GM19372 (cell line): ENCODE data around the gene MATCAP1.

Experiments used
- ATAC-seq: cut with Tn5 transposase; IDR thresholded peaks from one replicate; pipeline ENCODE4 v1.9.1; 2021; ENCODE audit warnings: mild to moderate bottlenecking, low read depth, moderate library complexity; ENCODE audit not compliant: unreplicated experiment

The MATCAP1 gene

DNA sequence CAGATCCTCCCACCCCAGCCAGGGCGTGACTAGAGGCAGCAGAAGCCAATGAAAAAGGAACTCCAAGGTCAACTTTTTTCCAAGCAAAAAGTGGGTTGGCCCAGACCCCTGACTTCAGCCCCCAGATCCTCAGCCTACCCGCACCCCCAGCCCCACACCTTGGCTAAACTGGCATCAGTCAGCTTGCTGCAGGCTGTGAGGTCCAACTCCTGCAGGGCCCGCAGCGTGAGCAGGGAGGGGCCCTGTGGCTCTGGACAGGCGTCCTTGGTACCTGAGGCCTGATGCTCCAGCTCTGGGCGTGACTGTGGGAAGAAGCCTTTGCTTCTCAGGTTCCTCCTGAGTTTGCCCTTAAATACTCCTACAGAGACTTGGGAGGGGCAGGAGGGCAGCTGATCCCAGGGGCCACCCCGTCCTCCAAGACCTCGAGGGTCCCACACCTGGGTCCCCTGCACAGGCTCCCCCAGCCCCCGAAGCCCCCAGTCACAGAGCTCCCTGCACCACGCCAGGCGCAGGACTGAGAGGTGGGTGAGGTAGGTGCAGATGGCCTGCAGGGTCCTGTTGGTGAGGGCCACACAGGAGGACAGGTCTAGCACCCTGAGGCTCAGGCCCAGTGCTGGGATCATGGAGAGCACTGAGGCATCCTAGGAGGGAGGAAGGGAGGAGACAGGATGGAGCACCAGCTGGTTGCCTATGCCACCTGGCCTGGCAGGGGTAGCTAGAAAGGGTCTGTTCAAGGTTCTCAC, 24.6 kb upstream of the MATCAP1 start:
- ATAC-seq = no peak

DNA sequence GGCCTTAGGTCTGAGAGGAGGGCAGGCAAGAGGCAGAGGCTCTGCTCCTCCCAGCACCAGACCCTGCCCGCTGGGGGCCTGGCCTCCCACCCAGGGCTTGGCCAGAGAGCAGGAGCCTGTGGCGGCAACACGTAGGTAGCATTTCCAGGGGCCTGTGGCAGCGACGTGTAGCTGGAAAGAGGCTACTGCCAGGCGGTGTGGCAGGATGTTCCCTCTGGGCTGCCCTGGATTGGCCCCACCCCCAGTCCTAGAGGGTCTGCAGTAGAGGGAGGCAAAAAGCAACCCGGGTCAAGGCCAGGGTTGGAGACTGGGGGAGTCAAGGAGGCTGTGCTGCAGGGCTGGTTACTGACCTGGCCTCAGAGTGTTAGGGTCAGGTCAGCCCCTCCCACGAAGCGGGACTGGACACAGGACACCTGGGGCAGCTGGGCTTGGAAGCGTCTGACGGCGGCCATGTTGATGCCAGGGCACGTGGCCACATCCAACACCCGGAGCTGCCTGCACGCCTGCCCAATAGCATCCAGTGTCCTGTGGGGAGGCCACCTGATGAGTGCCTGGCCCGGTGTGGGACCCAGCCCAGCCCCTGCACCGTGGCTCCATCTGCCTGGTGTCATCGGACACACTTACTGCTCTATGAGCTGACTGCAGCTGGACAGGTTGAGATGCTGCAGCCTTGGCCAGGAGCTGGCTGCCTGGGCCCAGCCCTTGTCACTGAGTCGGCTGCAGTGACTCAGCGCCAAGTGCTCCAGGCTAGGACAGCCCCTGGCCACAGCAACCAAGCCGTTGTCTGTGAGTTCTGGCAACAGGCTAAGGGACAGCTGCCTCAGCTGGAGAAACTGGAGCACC, 23.7 kb upstream of the MATCAP1 start:
- no peak for ATAC-seq

DNA sequence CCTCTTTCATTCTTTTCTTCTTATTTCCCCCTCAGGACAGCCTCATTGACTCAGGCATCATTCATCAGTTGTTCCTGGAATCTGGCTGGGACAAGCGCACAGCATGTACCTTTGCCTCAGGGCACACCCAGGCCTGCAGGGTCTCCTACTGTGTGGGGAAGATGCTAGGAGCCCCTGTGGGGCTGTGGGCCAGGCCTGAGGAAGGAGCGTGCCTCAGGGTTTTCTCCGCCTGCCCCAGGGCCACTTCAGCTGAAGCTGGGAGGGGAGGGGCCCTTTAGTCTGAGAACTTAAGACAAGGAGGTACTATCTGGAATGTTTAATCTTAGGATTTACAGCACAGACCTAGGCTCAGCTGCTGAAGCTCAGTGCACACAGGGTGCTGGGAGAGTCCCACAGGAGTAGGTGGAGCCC, 23.1 kb upstream of the MATCAP1 start:
- no peak for ATAC-seq

DNA sequence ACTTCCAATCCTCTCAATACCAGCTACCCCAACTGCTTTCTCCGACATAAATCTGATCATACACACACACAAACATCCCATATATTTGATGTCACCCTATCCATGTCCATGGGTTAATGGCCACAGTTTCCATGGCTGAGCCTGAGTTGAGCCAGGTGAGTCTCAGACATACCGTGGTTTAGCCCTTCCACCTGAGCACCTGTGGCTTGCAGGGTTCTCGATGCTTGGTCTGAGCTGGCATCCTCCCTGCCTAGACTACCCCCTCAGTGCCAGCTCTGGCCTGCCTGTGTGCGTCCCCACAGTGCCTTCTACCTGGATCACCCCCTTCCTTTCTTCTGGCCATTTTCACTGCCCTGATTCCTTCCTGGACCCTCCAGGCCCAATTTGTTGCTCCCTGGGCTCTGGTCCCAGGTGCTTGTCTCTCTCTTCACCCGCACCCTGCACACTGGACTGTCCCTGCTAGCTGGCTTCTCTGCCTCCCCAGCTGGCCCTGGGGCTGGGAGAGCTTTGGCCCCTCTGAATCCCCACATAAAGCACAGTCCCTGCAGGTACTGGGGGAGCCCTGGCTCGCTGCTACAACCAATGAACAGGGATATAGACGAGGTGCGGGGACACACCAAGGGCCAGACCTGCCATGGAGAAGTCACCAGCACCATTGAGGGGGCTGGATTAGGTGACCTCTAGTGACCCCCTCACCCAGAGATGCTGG, 22.5 kb upstream of the MATCAP1 start:
- ATAC-seq = no peak

DNA sequence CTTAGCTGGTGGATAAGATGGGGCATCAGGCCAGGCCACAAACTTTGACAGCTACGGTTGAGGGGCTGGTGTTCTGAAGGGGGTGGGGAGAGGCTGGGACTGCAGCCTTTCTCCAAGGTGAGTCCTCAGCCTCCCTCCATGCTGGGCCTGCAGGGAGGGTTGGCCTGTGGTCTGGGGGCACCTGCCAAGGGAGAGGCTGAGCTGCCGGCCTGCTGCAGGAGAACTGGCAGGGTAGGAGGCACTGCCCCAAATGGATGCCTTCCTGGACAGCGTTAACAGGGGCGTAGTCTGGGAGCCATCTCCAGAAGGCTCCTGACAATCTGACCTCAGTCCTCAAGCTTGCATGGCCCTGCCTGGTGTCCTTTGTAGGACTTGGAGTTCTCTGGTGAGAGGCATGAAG, 20.3 kb upstream of the MATCAP1 start:
- no peak for ATAC-seq

DNA sequence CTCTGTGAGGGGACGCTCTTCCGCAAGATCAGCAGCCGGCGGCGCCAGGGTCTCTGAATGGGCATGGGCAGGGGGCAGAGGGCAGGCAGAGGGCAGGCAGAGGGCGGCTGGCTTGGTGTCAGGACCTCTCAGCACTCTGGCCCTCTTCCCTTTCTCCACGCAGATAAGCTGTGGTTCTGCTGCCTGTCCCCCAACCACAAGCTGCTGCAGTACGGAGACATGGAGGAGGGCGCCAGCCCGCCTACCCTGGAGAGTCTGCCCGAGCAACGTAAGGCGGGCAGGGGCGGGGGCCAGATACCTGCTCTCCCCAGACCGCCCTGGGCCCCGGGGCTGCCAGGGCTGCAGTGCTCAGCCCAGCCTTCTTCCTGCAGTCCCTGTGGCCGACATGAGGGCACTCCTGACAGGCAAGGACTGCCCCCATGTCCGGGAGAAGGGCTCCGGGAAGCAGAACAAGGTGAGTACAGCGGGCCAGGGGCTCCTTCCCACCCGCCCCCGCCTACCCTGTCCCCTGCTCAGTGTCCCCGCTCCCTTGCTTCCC, 19.3 kb upstream of the MATCAP1 start:
- ATAC-seq = no peak

DNA sequence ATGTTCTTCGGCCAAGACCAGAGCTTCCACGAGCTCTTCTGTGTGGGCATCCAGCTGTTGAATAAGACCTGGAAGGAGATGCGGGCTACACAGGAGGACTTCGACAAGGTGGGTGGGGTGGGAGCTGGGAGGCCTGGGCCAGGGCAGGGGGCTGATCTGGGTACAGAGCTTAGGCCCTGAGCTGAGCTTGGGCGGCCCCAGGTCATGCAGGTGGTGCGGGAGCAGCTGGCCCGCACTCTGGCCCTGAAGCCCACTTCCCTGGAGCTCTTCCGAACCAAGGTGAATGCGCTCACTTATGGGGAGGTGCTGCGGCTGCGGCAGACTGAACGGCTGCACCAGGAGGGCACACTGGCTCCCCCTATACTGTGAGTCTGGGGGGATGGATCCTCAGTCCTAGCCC, 18.7 kb upstream of the MATCAP1 start:
- no peak for ATAC-seq

DNA sequence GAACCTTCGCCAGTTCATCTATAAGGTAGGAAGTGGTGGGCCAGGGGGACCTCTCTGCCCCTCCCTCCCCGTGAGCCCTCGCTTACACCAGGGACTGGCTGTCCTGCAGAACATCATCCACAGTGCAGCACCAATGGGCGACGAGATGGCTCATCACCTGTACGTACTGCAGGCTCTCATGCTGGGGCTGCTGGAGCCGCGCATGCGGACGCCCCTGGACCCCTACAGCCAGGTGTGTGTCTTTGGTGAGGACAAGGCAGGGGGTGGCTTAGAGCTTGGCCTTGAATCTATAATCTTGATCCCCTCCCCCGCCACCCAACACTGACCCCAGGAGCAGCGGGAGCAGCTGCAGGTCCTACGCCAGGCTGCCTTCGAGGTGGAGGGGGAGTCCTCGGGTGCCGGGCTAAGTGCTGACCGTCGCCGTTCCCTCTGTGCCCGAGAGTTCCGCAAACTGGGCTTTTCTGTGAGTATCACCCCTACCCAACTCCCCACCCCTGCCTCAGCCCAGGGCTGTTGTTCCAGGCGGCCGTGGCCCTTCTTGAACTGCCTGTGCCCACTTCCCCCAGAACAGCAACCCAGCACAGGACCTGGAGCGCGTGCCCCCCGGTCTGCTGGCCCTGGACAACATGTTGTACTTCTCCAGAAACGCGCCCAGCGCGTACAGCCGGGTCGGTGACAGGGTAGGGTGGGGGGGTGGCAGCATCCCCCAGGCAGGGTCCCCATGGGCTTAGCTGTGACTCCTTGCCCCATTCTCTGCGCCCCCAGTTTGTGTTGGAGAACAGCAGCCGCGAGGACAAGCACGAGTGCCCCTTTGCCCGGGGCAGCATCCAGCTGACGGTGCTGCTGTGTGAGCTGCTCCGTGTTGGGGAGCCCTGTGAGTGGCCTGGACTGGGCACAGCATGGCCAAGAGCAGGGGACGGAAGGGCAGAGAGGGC, 17.9 kb upstream of the MATCAP1 start:
- ATAC-seq = no peak

DNA sequence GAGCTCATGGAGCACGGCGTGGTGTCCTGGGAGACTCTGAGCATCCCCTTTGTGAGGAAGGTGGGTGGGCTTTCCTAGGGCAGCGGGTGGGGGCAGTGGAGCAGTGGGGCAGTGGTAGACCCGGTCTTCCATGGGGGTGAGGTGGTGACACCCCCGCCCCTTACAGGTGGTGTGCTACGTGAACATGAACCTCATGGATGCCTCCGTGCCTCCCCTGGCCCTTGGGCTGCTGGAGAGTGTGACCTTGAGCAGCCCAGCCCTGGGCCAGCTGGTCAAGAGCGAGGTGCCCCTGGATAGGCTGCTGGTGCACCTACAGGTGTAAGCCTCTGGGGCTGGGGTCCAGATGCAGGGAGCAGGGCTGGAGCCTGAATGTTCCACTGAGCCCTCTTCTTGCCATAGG, 16.7 kb upstream of the MATCAP1 start:
- no peak for ATAC-seq

DNA sequence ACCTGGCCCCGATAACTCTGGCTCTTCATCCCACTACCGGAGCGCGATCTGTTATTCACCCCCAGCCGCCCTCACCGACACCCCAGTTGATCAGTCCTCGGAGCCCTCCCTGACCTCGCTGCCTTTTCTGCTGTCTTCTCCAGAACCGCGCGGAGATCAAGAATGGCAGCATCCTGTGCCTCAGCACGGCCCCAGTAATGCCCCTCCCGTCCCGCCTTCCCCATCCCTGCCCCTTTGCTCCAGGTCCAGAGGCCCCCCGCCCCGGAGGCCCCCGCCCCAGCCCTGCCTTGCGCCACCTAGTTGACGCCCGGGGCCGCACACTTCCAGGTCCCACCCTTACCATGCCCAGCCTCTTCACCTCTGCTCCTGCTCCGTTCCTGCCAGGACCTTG, 16.0 kb upstream of the MATCAP1 start:
- ATAC-seq = no peak

DNA sequence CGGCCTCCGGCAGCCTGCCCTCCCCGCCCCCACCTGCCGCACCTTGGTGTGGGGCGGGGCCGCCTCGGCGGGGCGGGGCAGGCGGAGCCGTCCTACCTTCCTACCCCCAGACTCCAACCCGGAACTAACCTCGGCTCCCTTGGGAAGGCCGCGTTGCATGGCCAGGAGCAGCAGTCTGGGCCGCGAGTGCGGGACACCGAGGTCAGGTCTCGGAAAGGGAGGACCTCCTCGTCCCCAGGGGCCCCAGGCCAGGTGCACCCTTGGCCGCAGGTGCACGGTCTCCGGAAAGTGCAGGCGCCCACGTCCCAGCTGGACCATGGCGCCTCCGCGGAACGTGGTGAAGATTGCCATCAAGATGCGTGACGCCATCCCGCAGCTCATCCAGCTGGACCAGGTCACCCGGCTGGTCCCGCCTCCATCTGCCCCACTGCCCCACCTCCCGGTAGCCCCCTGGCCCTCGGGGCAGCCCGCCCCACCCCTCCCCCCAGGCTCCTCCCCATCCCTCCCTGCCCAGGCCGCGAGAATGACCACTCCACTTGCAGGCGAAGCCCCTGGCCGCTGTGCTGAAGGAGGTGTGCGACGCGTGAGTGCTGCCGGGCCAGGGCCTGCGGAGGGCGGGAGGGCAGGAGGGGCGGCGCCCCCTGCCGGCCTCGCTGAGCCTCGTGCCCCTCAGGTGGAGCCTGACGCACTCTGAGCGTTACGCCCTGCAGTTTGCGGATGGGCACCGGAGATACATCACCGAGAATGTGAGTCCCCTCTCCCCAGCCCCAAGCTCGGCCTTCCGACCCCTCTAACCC, 15.4 kb upstream of the MATCAP1 start, which contains the start of gene ELMO3:
ELMO3 (plus strand) TSS at position 121 of the 797 bp plus-strand sequence; CDS start at position 317, 196 bp downstream.
- no peak for ATAC-seq

DNA sequence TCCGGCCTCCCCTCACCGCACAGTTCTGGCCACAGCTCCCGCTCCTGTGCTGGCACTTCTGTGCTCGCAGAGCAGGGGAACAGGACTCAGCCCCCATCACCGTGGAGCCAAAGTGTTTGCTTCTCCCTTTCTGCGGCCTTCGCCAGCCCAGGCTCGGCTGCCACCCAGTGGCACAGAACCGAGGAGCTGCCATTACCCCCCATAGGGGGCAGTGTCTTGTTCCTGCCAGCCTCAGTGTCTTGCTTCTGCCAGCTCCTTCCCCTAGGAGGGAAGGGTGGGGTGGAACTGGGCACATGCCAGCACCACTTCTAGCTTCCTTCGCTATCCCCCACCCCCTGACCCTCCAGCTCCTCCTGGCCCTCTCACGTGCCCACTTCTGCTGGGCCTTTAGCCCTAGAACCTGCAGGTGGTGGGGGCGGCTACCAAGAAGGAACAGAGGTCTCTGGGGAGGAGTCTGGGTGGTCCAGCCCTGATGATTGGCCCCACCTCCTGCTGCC, 14.5 kb upstream of the MATCAP1 start:
- ATAC-seq = no peak

DNA sequence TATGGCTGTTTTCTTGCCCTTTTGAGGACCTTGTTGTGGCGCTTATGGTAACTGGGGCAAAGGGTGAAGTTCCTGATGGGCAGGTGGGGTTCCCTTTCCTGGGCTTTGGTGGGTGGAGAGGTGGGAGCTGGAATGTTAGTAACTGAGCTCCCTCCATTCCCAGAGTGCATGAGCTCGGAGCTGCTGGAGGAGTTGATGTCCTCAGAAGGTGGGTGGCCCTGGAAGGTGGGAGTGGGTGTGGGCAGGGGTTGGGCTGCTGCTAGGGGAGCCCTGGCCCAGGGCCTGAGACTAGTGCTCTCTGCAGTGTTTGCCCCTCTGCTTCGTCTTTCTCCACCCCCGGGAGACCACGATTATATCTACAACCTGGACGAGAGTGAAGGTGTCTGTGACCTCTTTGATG, 13.9 kb upstream of the MATCAP1 start:
- no peak for ATAC-seq

DNA sequence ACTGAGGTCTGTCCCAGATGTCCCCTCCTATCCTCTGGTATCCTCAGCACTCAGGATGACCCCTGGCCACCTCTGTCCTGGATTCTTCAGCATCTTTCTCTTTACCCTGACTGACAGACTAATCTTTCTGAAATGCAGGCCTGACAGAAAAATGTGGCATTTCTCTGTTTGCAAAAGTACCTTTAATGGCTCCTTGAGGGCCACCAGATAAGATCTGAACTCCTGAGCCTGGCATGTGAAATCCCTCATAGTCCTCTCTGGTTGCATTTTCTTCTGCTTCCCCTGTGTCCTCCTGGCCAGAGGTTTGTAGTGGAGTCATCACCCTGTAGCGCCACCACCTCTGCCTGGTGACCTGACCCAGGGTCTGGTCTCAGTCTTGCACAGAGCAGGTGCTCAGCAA, 13.1 kb upstream of the MATCAP1 start:
- no peak for ATAC-seq

DNA sequence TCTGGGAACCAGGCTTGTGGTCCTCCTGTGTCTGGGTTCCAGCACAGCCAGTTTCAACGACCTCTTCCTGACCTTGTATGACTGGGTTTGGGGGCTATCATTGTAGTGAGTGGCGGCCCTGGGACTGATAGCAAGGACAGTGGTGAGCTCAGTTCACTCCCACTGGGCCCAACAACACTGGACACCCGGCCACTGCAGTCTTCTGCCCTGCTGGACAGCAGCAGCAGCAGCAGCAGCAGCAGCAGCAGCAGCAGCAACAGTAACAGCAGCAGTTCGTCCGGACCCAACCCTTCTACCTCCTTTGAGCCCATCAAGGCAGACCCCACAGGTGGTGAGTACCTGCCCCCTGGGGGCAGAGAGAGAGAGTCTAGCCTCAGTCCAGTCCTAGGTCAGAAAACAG, 11.9 kb upstream of the MATCAP1 start:
- no peak for ATAC-seq

DNA sequence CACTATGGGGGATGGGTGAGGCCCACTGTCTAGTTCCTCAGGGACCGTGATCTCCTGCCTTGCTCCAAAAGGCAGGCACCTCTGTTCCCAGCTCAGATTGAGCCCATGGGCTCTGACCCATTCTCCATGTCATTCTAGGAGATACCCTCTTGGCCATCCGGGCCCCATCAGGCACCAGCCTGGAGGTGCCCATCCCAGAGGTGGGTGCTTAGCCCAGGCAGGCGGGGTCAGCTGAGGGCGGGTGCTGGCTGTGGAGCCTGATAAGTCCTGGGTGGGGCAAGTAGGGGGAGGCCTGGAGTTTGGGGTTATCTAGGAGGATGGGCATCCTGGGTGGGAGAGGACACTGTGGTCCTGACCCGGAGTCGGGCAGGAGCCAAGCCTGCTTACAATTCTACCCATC, 10.5 kb upstream of the MATCAP1 start:
- ATAC-seq = no peak

DNA sequence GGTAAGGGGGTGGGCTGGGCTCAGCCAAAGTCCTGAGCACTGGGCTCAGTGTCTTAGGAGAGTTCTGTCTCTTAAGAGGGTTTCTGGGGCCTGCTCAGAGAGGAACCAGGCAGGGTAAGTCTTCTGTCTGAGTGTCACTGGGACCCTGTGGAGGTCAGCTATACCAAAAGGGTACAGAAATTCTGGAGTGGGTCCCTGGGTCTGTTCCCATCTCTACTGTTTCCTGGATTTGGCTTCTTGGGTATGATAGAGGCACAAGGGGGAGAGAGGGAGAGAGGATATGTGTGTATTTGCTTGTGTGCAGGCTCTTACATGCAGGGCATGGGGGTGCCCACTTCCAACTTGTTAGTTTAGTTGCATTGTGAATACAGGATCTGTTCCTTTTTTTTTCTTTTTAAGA, 9.8 kb upstream of the MATCAP1 start:
- no peak for ATAC-seq

DNA sequence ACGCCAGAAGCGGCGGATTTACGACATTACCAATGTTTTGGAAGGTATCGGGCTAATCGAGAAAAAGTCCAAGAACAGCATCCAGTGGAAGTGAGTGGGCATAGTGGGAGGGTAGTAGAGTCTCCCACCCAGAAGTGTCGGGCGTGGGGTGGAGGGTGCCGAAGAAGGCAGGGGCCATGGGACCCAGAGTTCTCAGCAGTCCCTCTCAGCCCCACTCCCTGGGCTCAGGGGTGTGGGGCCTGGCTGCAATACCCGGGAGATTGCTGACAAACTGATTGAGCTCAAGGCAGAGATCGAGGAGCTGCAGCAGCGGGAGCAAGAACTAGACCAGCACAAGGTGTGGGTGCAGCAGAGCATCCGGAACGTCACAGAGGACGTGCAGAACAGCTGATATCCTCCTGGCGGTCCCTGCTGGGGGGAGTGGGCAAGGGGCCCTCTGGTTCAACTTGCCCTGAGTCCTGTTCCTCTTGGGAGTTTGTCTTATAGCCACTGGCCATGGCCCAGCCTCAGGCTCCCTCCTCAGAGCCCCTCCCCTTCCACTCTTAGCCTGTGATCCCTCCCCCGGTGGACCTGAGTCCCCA, 9.1 kb upstream of the MATCAP1 start:
- ATAC-seq = no peak
